HepG2 (cell line): ENCODE measurements around the gene TSPAN13. TPM values are rescaled to one million over a fixed set of nuclear protein-coding genes. Genes with fewer than 3 reads are reported as not detected.

Source experiments
- ATAC-seq: fragments of 200-7000 bp; cut with Tn5 transposase; 3 replicates; pipeline ENCODE4 v1.9.1; 2020; ENCODE audit warnings: mild to moderate bottlenecking, moderate library complexity
- BruUV-seq: library from RNA; stranded (reverse); fragments of 400-500 nt; replicated peaks from 2 replicates; lab custom pipeline; 2021; lab: Mats Ljungman, UMichigan
- CTCF ChIA-PET: fragments of 300-600 bp; formaldehyde crosslinking; extraction: SDS; loops from one replicate; lab custom pipeline; 2021; ENCODE audit warnings: low total read pairs, inconsistent platforms, low intra/inter-chr PET ratio; lab: Yijun Ruan, JAX
- POLR2A ChIA-PET: fragments of 350-600 bp; sonication (Branson Sonifier 250); formaldehyde crosslinking; loops from one replicate; lab custom pipeline; 2020; ENCODE audit warnings: antibody characterized with exemption, inconsistent platforms; lab: Yijun Ruan, JAX
- DNase-seq: peaks from one replicate; pipeline ENCODE4 v3.0.0-alpha.2; 2015; ENCODE audit warnings: low spot score
- FAIRE-seq: peaks from 3 replicates; lab custom pipeline; 2011; peaks lifted over from hg19 to GRCh38; lab: Jason Lieb, UNC
- H2AFZ ChIP-seq: one replicate; pipeline ENCODE4 v1.6.1; 2011; ENCODE audit warnings: low read length, inconsistent platforms
- H3K27ac ChIP-seq: fragments of 300-600 bp; 3 replicates; pipeline ENCODE4 v1.8.0; 2011; ENCODE audit warnings: mixed run types, mild to moderate bottlenecking, mixed read lengths, low read length, inconsistent platforms; ENCODE audit not compliant: insufficient read depth; ENCODE audit errors: extremely low read length
- H3K27me3 ChIP-seq, 2 experiments: fragments of 200-600 bp in 1 of 2; 2 replicates in 1 of 2; 3 replicates in 1 of 2; pipeline versions ENCODE4 v1.6.0 to v1.8.0; 2011; ENCODE audit warnings: low read length in 2 of 2, mild to moderate bottlenecking in 2 of 2, moderate library complexity in 2 of 2, inconsistent platforms in 1 of 2; ENCODE audit not compliant: insufficient read depth in 2 of 2, control insufficient read depth in 1 of 2
- H3K36me3 ChIP-seq, 2 experiments: fragments of 200-600 bp in 1 of 2; replicated peaks in 1 of 2; 2 replicates in 1 of 2; 3 replicates in 1 of 2; pipeline versions ENCODE4 v1.5.1 to v1.8.0; 2011; ENCODE audit warnings: low read length in 2 of 2, inconsistent platforms in 1 of 2; ENCODE audit not compliant: insufficient read depth in 2 of 2, control insufficient read depth in 1 of 2
- H3K4me1 ChIP-seq: 2 replicates; pipeline ENCODE4 v1.5.1; 2012; ENCODE audit warnings: low read length, inconsistent platforms; ENCODE audit not compliant: insufficient read depth
- H3K4me2 ChIP-seq: 2 replicates; pipeline ENCODE4 v1.6.0; 2011; ENCODE audit warnings: low read depth, low read length, inconsistent platforms
- H3K4me3 ChIP-seq, 3 experiments: fragments of 200-600 bp in 1 of 3; sonication (generic), shearing (Covaris generic) in 1 of 3; replicated peaks in 1 of 3; 2 replicates each; pipeline ENCODE4 v1.5.1; 2011 to 2016; ENCODE audit warnings: low read length in 3 of 3, inconsistent platforms in 2 of 3, low read depth in 2 of 3, mild to moderate bottlenecking in 2 of 3, control low read depth in 1 of 3, mixed read lengths in 1 of 3; ENCODE audit not compliant: insufficient read depth in 1 of 3
- H3K79me2 ChIP-seq: one replicate; pipeline ENCODE4 v1.6.1; 2011; ENCODE audit warnings: low read length, inconsistent platforms; ENCODE audit not compliant: insufficient read depth
- H3K9ac ChIP-seq: 2 replicates; pipeline ENCODE4 v1.6.0; 2011; ENCODE audit warnings: mild to moderate bottlenecking, low read depth, low read length, inconsistent platforms; ENCODE audit not compliant: insufficient read depth
- H3K9me3 ChIP-seq: 2 replicates; pipeline ENCODE4 v1.5.1; 2012; ENCODE audit warnings: mild to moderate bottlenecking, low read length
- H4K20me1 ChIP-seq: 2 replicates; pipeline ENCODE4 v1.6.0; 2011; ENCODE audit warnings: inconsistent platforms, mild to moderate bottlenecking, low read length, moderate library complexity; ENCODE audit not compliant: insufficient read depth
- ETV5 ChIP-seq: IDR thresholded peaks from 2 replicates; pipeline ENCODE4 v1.6.1; 2018; ENCODE audit warnings: missing biosample characterization, missing genetic modification reagents, inconsistent platforms, borderline replicate concordance
- HHEX ChIP-seq: IDR thresholded peaks from 2 replicates; pipeline ENCODE4 v1.6.1; 2016; ENCODE audit warnings: control low read depth
- MAFF ChIP-seq: IDR thresholded peaks from 2 replicates; pipeline ENCODE4 v1.6.1; 2011; ENCODE audit warnings: low read depth, low read length, improper control_type of control experiment
- MZF1 ChIP-seq: sonication (generic); formaldehyde crosslinking; IDR thresholded peaks from 2 replicates; pipeline ENCODE4 v1.8.1; 2023; ENCODE audit warnings: mild to moderate bottlenecking, missing genetic modification reagents, borderline replicate concordance
- NFKB2 ChIP-seq: sonication (generic); formaldehyde crosslinking; IDR thresholded peaks from 2 replicates; pipeline ENCODE4 v1.4.0; 2020; ENCODE audit warnings: missing genetic modification reagents, borderline replicate concordance
- NR0B2 ChIP-seq: sonication (generic); formaldehyde crosslinking; IDR thresholded peaks from 2 replicates; pipeline ENCODE4 v1.4.0; 2020; ENCODE audit warnings: mild to moderate bottlenecking, missing genetic modification reagents
- PAXIP1 ChIP-seq: sonication (generic); formaldehyde crosslinking; conservative IDR thresholded peaks from 2 replicates; pipeline ENCODE4 v1.4.0; 2020; ENCODE audit warnings: mild to moderate bottlenecking, missing genetic modification reagents, moderate library complexity
- SMC3 ChIP-seq: IDR thresholded peaks from 2 replicates; pipeline ENCODE4 v1.6.1; 2011; ENCODE audit warnings: low read length, improper control_type of control experiment
- SPEN ChIP-seq: sonication (generic); formaldehyde crosslinking; IDR thresholded peaks from 2 replicates; pipeline ENCODE4 v1.5.1; 2020; ENCODE audit warnings: low read depth, mild to moderate bottlenecking, missing genetic modification reagents
- TCF7 ChIP-seq: sonication (generic); IDR thresholded peaks from 2 replicates; pipeline ENCODE4 v1.6.1; 2016; ENCODE audit warnings: antibody characterized with exemption, low read depth
- TP53 ChIP-seq: sonication (generic); formaldehyde crosslinking; conservative IDR thresholded peaks from 2 replicates; pipeline ENCODE4 v1.4.0; 2020; ENCODE audit warnings: missing genetic modification reagents
- ZBTB25 ChIP-seq: IDR thresholded peaks from 2 replicates; pipeline ENCODE4 v1.6.1; 2018; ENCODE audit warnings: missing genetic modification reagents
- ZNF33B ChIP-seq: sonication (generic); formaldehyde crosslinking; IDR thresholded peaks from 2 replicates; pipeline ENCODE4 v1.5.1; 2020; ENCODE audit warnings: mild to moderate bottlenecking, missing genetic modification reagents
- ZNF432 ChIP-seq: sonication (generic); formaldehyde crosslinking; IDR thresholded peaks from 2 replicates; pipeline ENCODE4 v1.5.0; 2020; ENCODE audit warnings: missing genetic modification reagents, mild to moderate bottlenecking, borderline replicate concordance
- ZNF574 ChIP-seq: sonication (generic); formaldehyde crosslinking; IDR thresholded peaks from 2 replicates; pipeline ENCODE4 v1.4.0; 2020; ENCODE audit warnings: missing genetic modification reagents
- ZNF703 ChIP-seq: sonication (generic); formaldehyde crosslinking; IDR thresholded peaks from 2 replicates; pipeline ENCODE4 v1.5.1; 2020; ENCODE audit warnings: missing genetic modification reagents, mild to moderate bottlenecking, moderate library complexity, borderline replicate concordance
- ZNF773 ChIP-seq: sonication (generic); formaldehyde crosslinking; IDR thresholded peaks from 2 replicates; pipeline ENCODE4 v1.4.0; 2020; ENCODE audit warnings: missing genetic modification reagents, borderline replicate concordance
- ZNF839 ChIP-seq: sonication (generic); formaldehyde crosslinking; IDR thresholded peaks from 2 replicates; pipeline ENCODE4 v1.4.0; 2020; ENCODE audit warnings: missing genetic modification reagents, mild to moderate bottlenecking, borderline replicate concordance
- WGBS: methylation state at CpG from one replicate; pipeline ENCODE4 v1.1.6; 2017; ENCODE audit warnings: low lambda C conversion rate; 5-methylcytosine and 5-hydroxymethylcytosine counted together
- in situ Hi-C: cut with HindIII; loops from 2 replicates; pipeline ENCODE4 v1.10.0; 2017; ENCODE audit warnings: low pct_unique_long_range_greater_than_20kb; ENCODE audit not compliant: extremely low pct_ligation_motif_present
- intact Hi-C: fragments of 100-400 bp; cut with micrococcal nuclease; formaldehyde crosslinking; loops from one replicate; pipeline ENCODE4 v1.10.0; 2022; ENCODE audit not compliant: unreplicated experiment
- polyA plus RNA-seq, 8 experiments: library from polyadenylated mRNA; depleted of rRNA in 3 of 8; stranded (reverse) in 7 of 8; unstranded in 1 of 8; fragments of >200 nt; fragmentation: Illumina TruSeq in 4 of 8; extraction: Trizol in 4 of 8; gene quantifications; 2 replicates each; pipeline versions ENCODE4 v1.2.1 to v1.2.3, GENCODE V29; 2011 to 2016; ENCODE audit warnings: low read depth in 4 of 8, missing spikeins in 1 of 8, mixed read lengths in 1 of 8; ENCODE audit not compliant: insufficient read depth in 1 of 8
- total RNA-seq, 5 experiments: library from RNA; depleted of rRNA; stranded (reverse); fragments of >200 nt; fragmentation: Illumina TruSeq; extraction: Trizol; gene quantifications; 2 replicates each; pipeline ENCODE4 v1.2.3, GENCODE V29; 2016; ENCODE audit warnings: low read depth in 1 of 5

Gene TSPAN13
- total and polyA plus RNA-seq, 2 of the 13 experiments (the other 11 are each of a cell fraction or from before 2014, with no cell fraction given): 5.8 to 6.2 TPM

GRCh38 chr7:16758036-16758435 is 4.5 kb downstream of the TSPAN13 start:
- Histone ChIP-seq H3K36me3 (no peaks in the 10 kb centered on the region), H3K9ac (no peak overlapping the region), H3K27me3 (peaks cover 0 to 13% of the 10 kb centered on the region in 2 experiments; a peak in 3 of 5 replicates), H3K4me2 (no peak overlapping the region), H3K9me3 (no peaks in the 10 kb centered on the region), H3K4me3 (no peak overlapping the region), H3K79me2 (no peaks in the 10 kb centered on the region), H2AFZ (no peak overlapping the region), H3K27ac (no peak overlapping the region), H3K4me1 (peaks cover 13% of the 10 kb centered on the region; the same call in 1 of the 2 replicates), H4K20me1 (no peaks in the 10 kb centered on the region)
- DNase-seq: no peak
- TF ChIP-seq ZNF703: no peak
- TF ChIP-seq NR0B2 (CRISPR knock-in tag): no peak
- no peak for TF ChIP-seq ZNF574 (CRISPR knock-in tag)
- no peak for TF ChIP-seq ETV5
- no peak for TF ChIP-seq ZNF432 (CRISPR knock-in tag)
- TF ChIP-seq TP53 (CRISPR knock-in tag): no peak
- TF ChIP-seq NFKB2: no peak
- no peak for TF ChIP-seq HHEX
- no peak for TF ChIP-seq SPEN (CRISPR knock-in tag)
- no peak for TF ChIP-seq MZF1 (CRISPR knock-in tag)
- TF ChIP-seq ZNF33B: no peak
- TF ChIP-seq ZBTB25 (CRISPR knock-in tag): no peak
- TF ChIP-seq SMC3: no peak
- no peak for TF ChIP-seq PAXIP1 (CRISPR knock-in tag)
- no peak for TF ChIP-seq ZNF773 (CRISPR knock-in tag)
- no peak for TF ChIP-seq MAFF
- TF ChIP-seq TCF7: no peak
- no peak for TF ChIP-seq ZNF839 (CRISPR knock-in tag)
- CTCF ChIA-PET: no interaction called here
- BruUV-seq: no TSS peak
- no peak for ATAC-seq
- 84% methylated on average over 6 of the region's 6 CpGs for WGBS
- POLR2A ChIA-PET: no interaction called here
- intact Hi-C loops (no loop called here), in situ Hi-C loops (no loop called here)
- FAIRE-seq: no peak
